ENCODE data around the gene SH3D21.

The SH3D21 gene

GRCh38 chr1:36279110-36279788 lies 26.9 kb upstream of the SH3D21 start:
- H3K4me3 ChIP-seq (replicated peaks; ENCODE audit: insufficient read depth, low read length) = no peak overlapping the region
- H3K27me3 ChIP-seq (ENCODE audit: insufficient read depth, poor library complexity, severe bottlenecking) = no peaks in the 10 kb centered on the region
- H3K27ac ChIP-seq (replicated peaks) = no peak overlapping the region
- TF ChIP-seq SPI1 (IDR thresholded peaks at IDR 0.05; ENCODE audit: borderline replicate concordance, low read depth) (no peak), GABPA (IDR thresholded peaks at IDR 0.05; ENCODE audit: low read depth) (no peak), POLR2AphosphoS5 (IDR thresholded peaks at IDR 0.05; ENCODE audit: low read depth) (no peak), REST (IDR thresholded peaks at IDR 0.05; ENCODE audit: insufficient replicate concordance, low read depth) (no peak), CTCF (IDR thresholded peaks at IDR 0.05; ENCODE audit: insufficient read depth, low read length) (no peak)
- no peak for DNase-seq (ENCODE audit: low read depth in 1 of 2, low spot score in 1 of 2)

GRCh38 chr1:36279789-36280296 lies 26.3 kb upstream of the SH3D21 start:
- H3K4me3 ChIP-seq (replicated peaks; ENCODE audit: insufficient read depth, low read length) = no peak overlapping the region
- no peak for TF ChIP-seq CTCF (IDR thresholded peaks at IDR 0.05; ENCODE audit: insufficient read depth, low read length)
- TF ChIP-seq GABPA (IDR thresholded peaks at IDR 0.05; ENCODE audit: low read depth) = no peak
- no peak for TF ChIP-seq POLR2AphosphoS5 (IDR thresholded peaks at IDR 0.05; ENCODE audit: low read depth)
- TF ChIP-seq REST (IDR thresholded peaks at IDR 0.05; ENCODE audit: insufficient replicate concordance, low read depth) = no peak
- no peak for TF ChIP-seq SPI1 (IDR thresholded peaks at IDR 0.05; ENCODE audit: borderline replicate concordance, low read depth)

GRCh38 chr1:36284061-36284460 lies 22.1 kb upstream of the SH3D21 start:
- no peak overlapping the region for H3K4me3 ChIP-seq (replicated peaks; ENCODE audit: insufficient read depth, low read length)
- DNase-seq (ENCODE audit: low read depth in 1 of 2, low spot score in 1 of 2) = no peak
- H3K27ac ChIP-seq (replicated peaks) = no peak overlapping the region

More at GRCh38 chr1:36279789-36280296, 26.3 kb upstream of the SH3D21 start:
- DNase-seq (ENCODE audit: low read depth in 1 of 2, low spot score in 1 of 2) = no peak
- no peaks in the 10 kb centered on the region for H3K27me3 ChIP-seq (ENCODE audit: insufficient read depth, poor library complexity, severe bottlenecking)
- no peak overlapping the region for H3K27ac ChIP-seq (replicated peaks)

More at GRCh38 chr1:36284061-36284460, 22.1 kb upstream of the SH3D21 start:
- no peaks in the 10 kb centered on the region for H3K27me3 ChIP-seq (ENCODE audit: insufficient read depth, poor library complexity, severe bottlenecking)
- TF ChIP-seq CTCF (IDR thresholded peaks at IDR 0.05; ENCODE audit: insufficient read depth, low read length) (no peak), GABPA (IDR thresholded peaks at IDR 0.05; ENCODE audit: low read depth) (no peak), SPI1 (IDR thresholded peaks at IDR 0.05; ENCODE audit: borderline replicate concordance, low read depth) (no peak), REST (IDR thresholded peaks at IDR 0.05; ENCODE audit: insufficient replicate concordance, low read depth) (no peak), POLR2AphosphoS5 (IDR thresholded peaks at IDR 0.05; ENCODE audit: low read depth) (no peak)

Measured in HL-60 (cell line).